Mesodermal cell (in vitro differentiated cells): ENCODE results near the gene BRI3BP.

Experiments used
- H3K27ac ChIP-seq: 2 replicates; pipeline ENCODE4 v1.7.0; 2013; ENCODE audit warnings: mild to moderate bottlenecking, low read depth, low read length, moderate library complexity; ENCODE audit not compliant: severe bottlenecking
- H3K36me3 ChIP-seq: 2 replicates; pipeline ENCODE4 v1.7.1; 2013; ENCODE audit warnings: mild to moderate bottlenecking, low read length, moderate library complexity; ENCODE audit not compliant: control insufficient read depth, insufficient read depth
- H3K4me1 ChIP-seq: one replicate; pipeline ENCODE4 v1.7.1; 2013; ENCODE audit warnings: mild to moderate bottlenecking, low read length; ENCODE audit not compliant: insufficient read depth, control insufficient read depth, poor library complexity, severe bottlenecking
- H3K4me3 ChIP-seq: 2 replicates; pipeline ENCODE4 v1.7.0; 2013; ENCODE audit warnings: low read length, control low read depth, mild to moderate bottlenecking; ENCODE audit not compliant: insufficient read depth, poor library complexity, severe bottlenecking; ENCODE audit errors: extremely low read depth
- H3K9me3 ChIP-seq: 2 replicates; pipeline ENCODE4 v1.7.1; 2013; ENCODE audit warnings: mild to moderate bottlenecking, low read length, moderate library complexity; ENCODE audit not compliant: control insufficient read depth
- WGBS, 2 experiments: methylation state at CpG; one replicate each; pipeline ENCODE4 v1.1.5; 2013; ENCODE audit warnings: missing lambda C conversion rate in 2 of 2; ENCODE audit not compliant: insufficient coverage in 2 of 2; 5-methylcytosine and 5-hydroxymethylcytosine counted together

Gene BRI3BP

GRCh38 chr12:124954771-124955170 is 38.7 kb upstream of the BRI3BP start:
- Histone ChIP-seq H3K36me3 (peaks cover 59% of the 10 kb centered on the region), H3K4me1 (no peaks in the 10 kb centered on the region), H3K27ac (no peak overlapping the region), H3K9me3 (no peaks in the 10 kb centered on the region), H3K4me3 (no peak overlapping the region)
- 94 to 100% methylated on average over 3 to 4 of the region's 4 CpGs for WGBS, 2 experiments

DNA sequence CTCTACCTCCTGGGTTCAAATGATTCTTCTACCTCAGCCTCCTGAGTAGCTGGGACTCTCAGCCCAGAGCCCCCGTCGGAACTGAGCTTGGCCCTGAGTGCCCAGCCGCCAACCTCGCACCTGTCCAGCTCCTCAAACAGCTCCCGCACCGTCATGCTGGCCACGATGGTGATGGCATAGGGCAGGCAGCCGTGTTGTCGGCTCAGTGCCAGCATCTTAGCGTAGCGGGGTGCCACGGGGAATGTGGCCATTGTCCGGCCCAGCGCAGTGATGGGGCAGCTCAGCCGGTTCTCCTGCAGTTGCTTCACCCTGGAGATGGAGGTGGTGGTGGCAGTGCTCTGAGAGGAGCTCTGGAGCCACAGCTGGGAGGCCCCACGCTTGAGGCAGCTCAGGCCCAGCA is 36.9 kb upstream of the BRI3BP start:
- H3K36me3 ChIP-seq = peaks cover 66% of the 10 kb centered on the region
- no peaks in the 10 kb centered on the region for H3K9me3 ChIP-seq
- WGBS, 2 experiments = 94 to 96% methylated on average over 16 of the region's 16 CpGs
- H3K4me1 ChIP-seq = no peaks in the 10 kb centered on the region
- no peak overlapping the region for H3K4me3 ChIP-seq
- no peak overlapping the region for H3K27ac ChIP-seq

DNA sequence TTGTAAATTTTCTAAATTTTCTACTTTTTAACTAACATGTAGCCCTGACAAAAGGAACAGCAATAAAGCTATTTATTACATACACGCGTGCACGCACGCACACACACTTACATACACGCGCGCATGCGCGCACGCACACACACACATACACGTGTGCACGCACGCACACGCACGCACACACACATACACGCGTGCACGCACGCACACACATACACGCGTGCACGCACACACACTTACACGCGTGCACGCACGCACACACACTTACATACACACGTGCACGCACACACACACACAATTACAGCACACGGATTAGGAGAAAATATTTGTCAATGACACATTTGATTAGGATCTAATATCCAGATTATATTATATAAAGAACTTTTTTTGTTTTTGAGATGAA is 32.4 kb upstream of the BRI3BP start:
- Histone ChIP-seq H3K36me3 (peaks cover 81% of the 10 kb centered on the region), H3K4me3 (no peak overlapping the region), H3K4me1 (no peaks in the 10 kb centered on the region), H3K27ac (no peak overlapping the region), H3K9me3 (no peaks in the 10 kb centered on the region)
- WGBS, 2 experiments = 100% methylated on average over 1 of the region's 29 CpGs; no CpG with 5 or more reads in 1 of the 2 experiments

DNA sequence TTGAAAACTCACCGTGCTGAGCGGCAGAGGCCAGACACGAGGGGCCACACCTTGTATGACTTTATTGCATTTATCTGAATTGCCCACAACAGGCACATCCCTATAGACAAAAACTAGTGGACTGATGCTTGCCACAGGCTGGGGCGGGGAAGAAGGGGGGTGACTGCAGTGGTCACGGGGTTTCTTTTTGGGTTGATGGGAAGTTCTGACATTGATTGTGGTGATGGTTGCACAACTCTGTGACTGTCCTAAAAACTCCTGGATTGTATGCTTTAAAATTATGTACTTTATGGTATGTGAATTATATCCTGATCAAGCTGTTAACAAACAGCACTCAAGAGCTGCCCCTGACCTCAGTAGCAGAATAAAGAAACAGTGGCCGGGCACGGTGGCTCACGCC is 30.2 kb upstream of the BRI3BP start:
- Histone ChIP-seq H3K4me3 (no peak overlapping the region), H3K27ac (no peak overlapping the region), H3K4me1 (no peaks in the 10 kb centered on the region), H3K9me3 (no peaks in the 10 kb centered on the region), H3K36me3 (peaks cover 80% of the 10 kb centered on the region)
- 91 to 93% methylated on average over 6 to 7 of the region's 8 CpGs for WGBS, 2 experiments

GRCh38 chr12:124964251-124964650 is 29.2 kb upstream of the BRI3BP start:
- WGBS, 2 experiments = 89 to 92% methylated on average over 20 to 22 of the region's 22 CpGs
- Histone ChIP-seq H3K9me3 (no peaks in the 10 kb centered on the region), H3K27ac (no peak overlapping the region), H3K4me1 (no peaks in the 10 kb centered on the region), H3K4me3 (no peak overlapping the region), H3K36me3 (peaks cover 84% of the 10 kb centered on the region)

GRCh38 chr12:124964836-124965462 is 28.5 kb upstream of the BRI3BP start:
- 77 to 93% methylated on average over 8 to 14 of the region's 15 CpGs for WGBS, 2 experiments
- no peak overlapping the region for H3K4me3 ChIP-seq
- no peaks in the 10 kb centered on the region for H3K4me1 ChIP-seq
- no peaks in the 10 kb centered on the region for H3K9me3 ChIP-seq
- no peak overlapping the region for H3K27ac ChIP-seq
- H3K36me3 ChIP-seq = peaks cover 80% of the 10 kb centered on the region

- no peak overlapping the region for H3K27ac ChIP-seq
- H3K4me1 ChIP-seq = no peaks in the 10 kb centered on the region
- H3K4me3 ChIP-seq = no peak overlapping the region
- H3K9me3 ChIP-seq = no peaks in the 10 kb centered on the region
- 96 to 98% methylated on average over 20 to 22 of the region's 22 CpGs for WGBS, 2 experiments
- peaks cover 84% of the 10 kb centered on the region for H3K36me3 ChIP-seq
Measured at GRCh38 chr12:124967016-124967739, 26.3 kb upstream of the BRI3BP start.

GRCh38 chr12:124968656-124969055 is 24.8 kb upstream of the BRI3BP start:
- WGBS, 2 experiments = 94 to 97% methylated on average over 10 to 13 of the region's 17 CpGs
- Histone ChIP-seq H3K9me3 (no peaks in the 10 kb centered on the region), H3K36me3 (peaks cover 76% of the 10 kb centered on the region), H3K27ac (no peak overlapping the region), H3K4me1 (no peaks in the 10 kb centered on the region), H3K4me3 (no peak overlapping the region)

GRCh38 chr12:124970647-124971402 is 22.6 kb upstream of the BRI3BP start:
- Histone ChIP-seq H3K4me3 (no peak overlapping the region), H3K9me3 (no peaks in the 10 kb centered on the region), H3K4me1 (no peaks in the 10 kb centered on the region), H3K27ac (no peak overlapping the region), H3K36me3 (peaks cover 70% of the 10 kb centered on the region)
- WGBS, 2 experiments = 95 to 97% methylated on average over 24 to 25 of the region's 25 CpGs

DNA sequence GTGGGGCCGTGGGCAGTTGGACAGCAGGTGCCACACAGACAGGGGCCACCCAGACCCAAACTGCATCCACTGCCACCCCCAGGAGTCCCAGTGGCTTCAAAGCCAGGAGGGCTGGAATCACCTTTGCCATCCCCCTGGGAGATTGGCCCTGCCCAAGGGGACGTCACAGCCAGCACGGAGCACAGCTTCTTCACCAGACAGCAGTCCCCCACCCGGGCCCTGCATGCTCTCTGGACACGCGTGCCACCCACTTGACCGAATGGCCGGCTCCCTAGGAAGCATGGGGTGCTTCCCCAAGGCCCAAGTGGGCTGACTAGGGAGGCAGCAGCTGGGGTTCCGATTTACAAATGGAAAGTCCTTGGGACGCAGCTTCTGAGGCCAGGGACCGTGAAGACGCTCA is 21.8 kb upstream of the BRI3BP start:
- no peak overlapping the region for H3K4me3 ChIP-seq
- no peaks in the 10 kb centered on the region for H3K9me3 ChIP-seq
- H3K27ac ChIP-seq = no peak overlapping the region
- H3K4me1 ChIP-seq = no peaks in the 10 kb centered on the region
- 83 to 88% methylated on average over 9 to 11 of the region's 12 CpGs for WGBS, 2 experiments
- peaks cover 71% of the 10 kb centered on the region for H3K36me3 ChIP-seq
